ENCODE measurements around the gene RPL10.

RPL10 gene

DNA sequence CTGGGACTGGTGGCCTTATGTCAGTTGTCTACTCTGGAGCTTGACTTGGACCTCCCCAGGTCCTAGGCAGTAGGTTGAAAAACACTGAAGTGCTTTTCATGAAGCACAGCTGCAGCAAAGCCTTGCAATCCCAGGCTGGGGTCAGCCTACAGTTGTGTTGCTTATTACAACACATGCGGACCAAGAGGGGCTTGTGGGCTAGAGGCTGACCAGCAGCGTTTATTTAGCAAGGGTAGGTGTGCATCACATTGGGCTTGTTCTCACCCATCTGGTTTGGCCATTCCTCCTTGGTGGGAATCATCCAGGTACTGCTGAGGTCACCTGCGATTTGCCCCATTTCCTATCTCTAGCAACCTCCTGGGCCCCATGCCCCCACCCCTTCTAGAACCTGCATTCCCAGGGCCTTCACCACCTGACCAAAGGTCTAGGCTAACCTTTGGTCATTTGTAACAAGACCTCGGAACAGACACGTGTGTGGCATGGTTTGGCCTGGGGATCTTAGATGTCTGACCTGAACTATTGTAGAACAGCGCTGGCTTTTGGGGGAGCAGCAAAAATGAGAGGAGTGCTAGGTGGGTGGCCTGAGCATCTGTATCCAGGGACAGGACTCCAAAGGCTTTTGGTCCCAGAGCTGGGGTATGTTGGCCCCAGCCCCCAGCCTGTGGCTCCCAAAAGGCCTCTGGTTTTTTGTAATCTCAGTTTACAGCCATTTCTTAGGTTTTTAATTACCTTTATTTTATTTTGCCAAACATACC is 3.0 kb downstream of the RPL10 start:
- peak; percentile 45 for DNase-seq

DNA sequence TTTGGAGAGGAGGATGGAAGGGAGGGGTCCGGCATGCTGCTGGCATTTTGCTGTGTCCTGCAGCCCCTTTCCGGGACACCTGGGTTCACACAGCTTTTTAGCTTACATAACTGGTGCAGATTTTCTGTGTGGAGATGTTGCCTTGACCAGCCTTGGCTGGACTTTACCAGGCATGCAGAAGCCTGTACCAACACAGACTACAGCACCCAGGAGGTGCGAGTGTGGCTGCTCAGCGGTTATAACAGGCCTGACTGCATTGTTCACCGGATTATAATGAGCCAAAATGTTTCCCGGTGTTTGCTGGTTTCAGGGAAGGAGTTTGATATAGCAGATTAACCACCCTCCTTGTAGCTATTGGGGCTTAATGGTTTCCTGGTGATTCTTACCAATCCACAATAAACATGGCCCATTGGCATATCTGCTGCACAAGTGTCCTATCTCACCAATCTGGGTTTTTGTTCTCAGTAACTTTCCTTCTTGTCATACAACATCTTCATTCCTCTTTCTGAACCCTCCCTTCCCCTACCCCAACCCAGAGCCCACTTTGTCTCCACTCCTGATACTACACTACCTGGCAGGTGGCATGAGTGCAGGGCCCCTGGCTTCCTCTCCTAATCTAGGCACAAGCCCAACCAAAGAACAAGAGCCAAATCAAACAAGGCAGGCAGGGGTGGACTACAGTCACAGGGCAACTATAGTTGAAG is 3.9 kb downstream of the RPL10 start:
- no peak for DNase-seq

DNA sequence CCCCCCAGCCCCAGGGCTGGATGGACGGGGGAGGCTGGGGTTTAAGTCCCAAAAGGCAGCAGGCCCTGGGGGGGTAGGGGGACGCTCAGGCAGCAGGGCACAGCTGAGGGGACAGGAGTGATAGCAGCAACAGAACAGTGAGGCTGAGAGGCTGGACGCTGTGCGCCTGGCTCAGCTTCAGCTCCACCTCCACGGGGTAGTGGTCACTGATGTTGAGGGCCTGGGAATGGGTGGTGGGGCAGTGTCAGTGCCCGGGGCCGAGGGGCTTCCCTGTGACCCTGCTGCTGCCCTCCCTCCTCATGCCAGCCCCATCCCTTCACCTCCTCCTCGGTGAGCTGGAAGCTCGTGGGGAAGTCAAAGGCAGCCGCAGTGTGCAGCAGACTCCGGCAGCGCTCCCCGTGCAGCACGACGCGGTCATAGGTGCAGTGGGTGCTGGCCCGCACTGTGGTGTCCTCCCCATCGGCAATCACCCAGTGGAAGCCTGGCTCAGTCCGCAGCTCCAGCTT is 4.5 kb downstream of the RPL10 start:
- DNase-seq, result no peak

DNA sequence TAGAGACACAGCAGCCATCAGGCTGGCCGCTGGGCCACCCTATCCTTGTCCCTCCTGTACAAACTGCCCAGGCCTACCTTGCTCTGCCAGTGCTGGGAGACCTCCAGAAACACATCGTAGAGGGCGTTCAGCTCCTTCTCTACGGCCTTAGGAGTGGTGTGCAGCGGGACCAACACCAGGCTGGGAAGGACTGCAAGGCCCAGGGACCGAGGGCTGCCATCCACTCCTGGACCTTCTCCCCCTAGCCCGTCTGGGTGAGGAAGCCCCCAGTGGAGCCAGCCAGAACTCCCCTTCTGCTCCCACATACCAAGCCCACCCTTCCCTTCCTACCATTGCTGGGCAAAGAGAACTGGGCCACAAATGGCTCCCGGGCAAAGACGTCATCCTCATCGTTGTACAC is 5.0 kb downstream of the RPL10 start:
- no peak for DNase-seq

DNA sequence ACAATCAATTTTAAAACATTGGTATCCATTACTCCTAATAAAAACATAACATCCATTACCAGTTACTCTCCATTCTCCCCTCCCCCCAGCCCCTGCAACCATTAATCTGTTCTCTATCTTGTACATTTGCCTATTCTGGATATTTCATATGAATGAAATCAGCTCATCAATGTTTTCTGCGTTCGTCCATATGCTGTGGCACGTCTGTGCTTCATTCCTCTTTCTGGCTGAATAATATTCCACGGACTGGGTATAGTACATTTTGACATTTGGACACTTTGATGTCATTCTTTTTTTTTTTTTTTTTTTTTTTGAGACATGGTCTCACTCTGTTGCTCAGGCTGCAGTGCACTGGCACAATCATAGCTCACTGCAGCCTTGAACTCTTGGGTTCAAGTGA is 5.7 kb downstream of the RPL10 start:
- no peak for DNase-seq

DNA sequence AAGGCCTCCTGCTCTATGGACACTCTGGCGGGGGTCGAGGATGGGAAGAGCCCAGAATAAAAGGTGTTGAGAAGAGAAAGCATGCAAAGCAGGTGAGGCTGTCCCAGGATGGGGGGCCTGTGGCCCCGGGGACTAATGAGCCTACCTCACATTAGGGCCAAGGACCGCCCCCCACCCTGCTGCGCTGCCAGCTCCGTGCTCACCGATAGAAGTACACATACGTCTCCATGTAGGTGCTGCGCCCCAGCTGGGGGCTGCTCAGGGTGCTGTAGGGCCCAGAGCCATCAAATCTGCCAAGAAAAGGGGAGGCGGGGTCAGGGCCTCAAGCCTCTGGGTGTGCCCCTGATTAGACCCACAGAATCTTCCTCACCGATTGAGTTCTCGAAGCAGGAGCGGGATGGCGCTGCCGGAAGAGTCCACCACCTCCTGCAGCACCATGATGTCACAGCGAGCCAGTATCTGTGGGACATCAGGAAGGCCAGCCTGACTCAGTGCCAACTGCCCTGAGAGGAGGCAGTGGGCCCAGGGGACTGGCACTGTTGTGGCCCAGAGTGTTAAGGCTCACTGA is 6.5 kb downstream of the RPL10 start:
- no peak for DNase-seq

DNA sequence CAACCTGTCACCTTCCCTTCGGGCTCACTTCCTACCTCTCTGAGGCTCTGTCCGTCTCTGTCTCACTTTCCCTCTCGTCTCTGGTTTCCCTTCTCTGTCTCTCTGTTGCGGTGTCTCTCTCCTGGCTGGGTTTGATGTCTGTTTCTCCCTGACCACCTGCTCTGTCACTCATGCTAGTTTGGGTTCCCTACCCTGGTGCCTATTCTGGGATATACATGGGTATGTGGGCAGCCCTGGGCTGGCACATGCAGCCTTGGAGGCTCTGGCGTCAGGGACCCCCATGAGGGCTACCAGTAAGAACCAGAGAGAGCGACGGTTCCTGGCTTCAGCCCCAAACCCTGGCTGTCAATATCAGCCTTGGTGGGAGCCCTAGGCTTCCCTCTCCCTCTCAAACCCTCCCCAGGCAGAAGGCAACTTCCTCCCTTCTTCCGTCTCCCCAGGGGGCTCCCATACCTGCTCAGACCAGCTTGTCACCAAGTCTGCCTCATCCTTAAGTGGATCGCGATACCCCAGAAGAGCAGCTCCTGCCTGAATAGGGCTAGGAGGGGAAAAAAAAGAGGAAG is 10.6 kb downstream of the RPL10 start:
- no peak for DNase-seq

DNA sequence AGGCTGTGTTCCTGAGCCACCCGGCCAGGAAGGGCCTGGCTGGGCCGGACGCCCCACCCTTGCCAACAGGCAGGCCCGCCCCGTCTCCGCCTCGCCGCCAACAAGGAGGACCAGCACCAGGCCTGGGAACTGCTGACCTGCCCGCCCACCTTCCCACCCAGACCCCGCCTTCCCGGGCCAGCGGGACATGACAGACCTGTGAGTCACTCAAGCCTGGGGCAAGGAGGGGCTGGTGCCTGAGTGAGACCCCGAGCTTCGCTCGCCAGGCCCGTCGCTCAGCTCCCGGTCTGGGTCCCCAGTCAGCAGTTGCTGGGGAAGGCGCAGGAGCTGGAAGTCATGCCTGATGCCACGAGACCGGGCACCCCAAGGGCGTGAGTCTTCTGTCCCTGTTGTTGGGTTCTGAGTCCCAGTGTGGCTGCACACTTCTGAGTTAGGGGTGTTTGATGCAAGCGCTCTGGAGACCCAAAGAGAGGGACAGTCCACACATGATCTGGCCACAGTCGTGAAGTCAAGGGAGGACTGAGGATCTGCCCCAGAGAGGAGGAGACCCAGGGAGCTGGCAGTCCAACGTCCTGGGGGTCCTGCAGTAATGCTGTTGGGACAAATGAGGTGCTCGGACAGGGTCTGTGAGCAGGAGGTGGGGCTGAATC is 11.2 kb downstream of the RPL10 start, which contains the start of gene DNASE1L1:
DNASE1L1 (minus strand) TSS at position 33 of the 650 bp plus-strand sequence. CDS start 3,686 bp downstream, outside the sequence.
- DNase-seq, result peak; percentile 84

DNA sequence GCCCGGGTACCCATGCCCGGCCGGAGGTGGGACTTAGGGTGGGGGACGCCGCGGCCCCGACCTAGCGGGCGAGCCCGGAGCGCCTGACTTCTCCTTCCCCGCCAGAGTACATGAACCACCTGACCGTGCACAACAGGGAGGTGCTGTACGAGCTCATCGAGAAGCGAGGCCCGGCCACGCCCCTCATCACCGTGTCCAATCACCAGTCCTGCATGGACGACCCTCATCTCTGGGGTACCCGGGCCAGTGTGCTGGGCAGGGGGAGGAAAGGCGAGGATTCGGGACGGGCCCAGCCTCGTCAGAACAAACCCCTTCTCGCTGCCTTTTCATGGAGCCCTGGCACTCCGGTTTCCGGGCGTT is 13.8 kb downstream of the RPL10 start:
- DNase-seq, result peak; percentile 20

DNA sequence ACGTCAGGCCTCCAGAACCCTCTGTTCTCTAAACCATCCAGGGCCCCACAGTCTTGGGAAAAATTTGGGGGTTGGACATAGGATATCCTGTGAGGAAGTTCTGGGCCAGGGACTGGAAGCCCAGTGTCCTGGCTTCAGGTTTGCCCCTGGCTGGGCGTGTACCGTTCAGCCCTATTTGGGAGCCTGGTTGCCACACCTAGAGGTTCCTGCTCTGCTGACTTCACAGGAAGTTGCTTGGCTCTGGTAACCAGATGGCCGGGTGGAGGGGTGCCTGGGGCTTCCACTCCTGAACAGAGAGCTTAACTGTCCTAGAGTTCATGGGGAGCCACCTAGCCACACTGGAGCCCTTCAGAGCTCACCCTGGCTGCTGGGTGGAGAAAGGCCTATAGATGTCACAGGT is 14.3 kb downstream of the RPL10 start:
- DNase-seq, result no peak

DNA sequence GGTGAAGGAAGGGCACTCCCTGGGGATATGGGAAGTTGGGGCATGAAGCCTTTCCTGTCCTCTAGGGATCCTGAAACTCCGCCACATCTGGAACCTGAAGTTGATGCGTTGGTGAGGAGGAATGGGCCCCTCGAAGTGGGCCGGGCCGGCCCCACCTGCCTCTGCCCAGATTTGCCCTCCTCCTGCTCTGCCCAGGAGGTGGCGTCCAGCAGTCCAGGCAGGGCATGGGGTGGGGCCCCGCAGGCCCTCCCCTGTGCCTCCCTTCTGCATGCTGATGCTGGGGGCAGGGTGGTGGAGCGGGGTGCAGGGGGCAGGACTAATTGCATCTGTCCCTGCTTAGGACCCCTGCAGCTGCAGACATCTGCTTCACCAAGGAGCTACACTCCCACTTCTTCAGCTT is 15.0 kb downstream of the RPL10 start:
- DNase-seq, result no peak

DNA sequence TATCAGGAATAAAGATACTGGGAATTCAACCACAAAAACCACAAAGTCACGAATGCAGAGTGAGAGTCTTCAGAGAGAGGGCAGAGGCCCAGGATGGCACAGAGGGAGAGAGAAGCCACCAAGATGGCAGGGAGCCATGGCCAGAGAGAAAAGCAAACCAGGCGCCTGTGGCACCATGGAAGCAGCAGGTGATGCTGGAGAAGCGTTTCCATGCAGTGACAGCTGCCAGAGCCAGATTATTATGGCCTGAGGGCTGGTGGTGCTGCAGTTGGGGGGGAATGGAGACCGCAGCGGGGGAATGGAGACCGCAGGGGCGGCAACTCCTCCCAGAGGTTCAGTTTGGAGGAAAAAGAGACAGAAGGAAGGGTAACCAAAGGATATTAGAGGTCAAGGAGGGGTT is 19.0 kb downstream of the RPL10 start:
- no peak for DNase-seq

DNA sequence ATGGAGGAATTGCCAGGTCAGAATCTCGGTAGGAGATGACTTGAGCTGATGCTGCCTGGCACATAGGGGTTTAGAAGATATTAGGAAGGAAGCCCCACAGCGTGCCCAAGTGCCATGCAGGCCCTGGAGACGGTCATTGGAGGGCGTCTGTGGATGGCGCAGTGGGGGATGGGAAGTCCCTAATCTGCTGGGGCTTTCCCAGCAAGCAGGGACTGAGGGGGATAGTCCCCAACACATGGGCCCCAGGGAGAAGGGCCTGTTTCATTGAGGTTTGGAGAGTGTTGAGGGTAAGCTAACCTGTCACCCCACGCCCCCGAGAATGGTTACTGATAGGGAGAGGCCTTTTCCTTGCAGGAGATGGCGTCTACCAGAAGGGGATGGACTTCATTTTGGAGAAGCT is 21.0 kb downstream of the RPL10 start:
- no peak for DNase-seq

DNA sequence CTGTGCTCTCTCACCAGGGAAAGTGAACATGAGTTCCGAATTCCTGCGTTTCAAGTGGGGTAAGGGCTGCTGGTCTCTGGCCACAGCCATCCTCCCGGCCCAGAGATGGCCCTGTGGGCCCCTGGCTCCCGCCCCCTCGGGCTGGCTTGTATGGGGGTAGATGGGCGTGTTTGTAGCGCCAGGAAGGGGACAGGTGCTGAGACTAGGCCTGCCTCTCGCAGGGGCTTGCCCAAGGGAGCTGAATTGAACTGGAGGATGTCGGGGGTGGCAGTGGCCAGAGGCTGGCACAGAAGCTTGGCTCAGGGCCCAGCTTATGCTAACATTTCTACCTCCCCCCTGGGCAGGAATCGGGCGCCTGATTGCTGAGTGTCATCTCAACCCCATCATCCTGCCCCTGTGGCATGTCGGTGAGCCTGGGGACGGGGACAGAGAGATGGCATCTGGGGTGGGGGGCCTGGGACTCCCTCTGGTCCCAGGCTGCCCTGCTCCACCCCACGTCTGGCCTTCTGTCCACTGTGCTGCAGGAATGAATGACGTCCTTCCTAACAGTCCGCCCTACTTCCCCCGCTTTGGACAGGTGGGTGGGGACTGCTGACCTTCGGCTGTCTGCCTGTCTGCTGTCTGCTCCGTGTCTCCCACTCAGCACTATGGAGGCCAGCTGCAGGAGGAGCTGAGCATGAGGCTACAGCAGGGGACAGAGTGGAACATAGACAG is 21.7 kb downstream of the RPL10 start:
- DNase-seq, result no peak

DNA sequence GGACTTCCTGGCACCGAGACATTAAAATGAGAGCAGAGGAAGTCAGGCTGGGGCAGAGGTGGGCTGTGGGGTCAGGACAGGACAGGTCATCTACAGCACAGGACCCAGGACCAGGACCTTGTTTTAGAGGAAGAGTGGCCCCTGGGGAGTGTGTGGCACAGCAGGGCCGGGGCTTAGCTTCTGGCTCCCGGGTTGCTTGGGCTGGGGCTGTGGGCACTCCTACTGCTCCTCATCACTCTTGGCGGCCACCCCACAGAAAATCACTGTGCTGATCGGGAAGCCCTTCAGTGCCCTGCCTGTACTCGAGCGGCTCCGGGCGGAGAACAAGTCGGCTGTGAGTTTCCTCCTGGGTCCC is 22.2 kb downstream of the RPL10 start:
- no peak for DNase-seq

DNA sequence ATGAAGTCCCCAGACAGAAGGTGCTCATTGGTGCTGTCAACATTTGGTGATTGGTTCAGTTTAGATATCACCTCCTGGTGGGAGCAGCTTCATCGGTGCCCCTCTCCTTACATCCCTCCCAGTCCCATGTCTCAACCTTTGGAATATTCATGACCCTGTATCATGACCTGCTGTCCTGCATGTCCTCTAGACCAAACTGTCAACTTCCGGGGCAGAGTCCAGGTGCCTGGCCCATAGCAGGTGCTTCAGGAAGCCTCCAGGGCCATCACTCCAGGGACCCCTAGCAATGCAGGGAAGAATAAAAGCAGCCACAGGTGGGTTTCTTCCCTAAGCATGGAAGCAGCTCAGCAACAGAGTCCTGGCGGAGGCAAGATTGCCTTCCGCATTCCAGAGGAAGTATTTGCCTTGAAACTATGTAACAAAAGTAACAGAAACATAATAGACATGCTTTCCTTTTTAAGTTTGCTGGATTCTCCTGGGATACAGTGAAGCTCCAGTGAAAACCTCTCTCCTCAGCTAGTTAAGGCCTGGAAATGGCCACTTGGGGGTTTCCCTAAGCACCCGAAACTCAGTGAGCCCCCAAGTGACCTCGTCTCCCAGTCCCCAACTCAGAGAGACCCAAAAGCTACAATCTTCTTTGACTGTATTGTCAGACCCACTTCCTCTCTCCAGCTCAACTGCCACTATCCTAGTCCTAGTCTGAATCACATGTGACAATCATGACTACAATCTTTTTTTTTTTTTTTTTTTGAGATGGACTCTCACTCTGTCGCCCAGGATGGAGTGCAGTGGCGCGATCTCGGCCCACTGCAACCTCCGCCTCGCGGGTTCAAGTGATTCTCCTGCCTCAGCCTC is 29.0 kb downstream of the RPL10 start:
- DNase-seq, result no peak

DNA sequence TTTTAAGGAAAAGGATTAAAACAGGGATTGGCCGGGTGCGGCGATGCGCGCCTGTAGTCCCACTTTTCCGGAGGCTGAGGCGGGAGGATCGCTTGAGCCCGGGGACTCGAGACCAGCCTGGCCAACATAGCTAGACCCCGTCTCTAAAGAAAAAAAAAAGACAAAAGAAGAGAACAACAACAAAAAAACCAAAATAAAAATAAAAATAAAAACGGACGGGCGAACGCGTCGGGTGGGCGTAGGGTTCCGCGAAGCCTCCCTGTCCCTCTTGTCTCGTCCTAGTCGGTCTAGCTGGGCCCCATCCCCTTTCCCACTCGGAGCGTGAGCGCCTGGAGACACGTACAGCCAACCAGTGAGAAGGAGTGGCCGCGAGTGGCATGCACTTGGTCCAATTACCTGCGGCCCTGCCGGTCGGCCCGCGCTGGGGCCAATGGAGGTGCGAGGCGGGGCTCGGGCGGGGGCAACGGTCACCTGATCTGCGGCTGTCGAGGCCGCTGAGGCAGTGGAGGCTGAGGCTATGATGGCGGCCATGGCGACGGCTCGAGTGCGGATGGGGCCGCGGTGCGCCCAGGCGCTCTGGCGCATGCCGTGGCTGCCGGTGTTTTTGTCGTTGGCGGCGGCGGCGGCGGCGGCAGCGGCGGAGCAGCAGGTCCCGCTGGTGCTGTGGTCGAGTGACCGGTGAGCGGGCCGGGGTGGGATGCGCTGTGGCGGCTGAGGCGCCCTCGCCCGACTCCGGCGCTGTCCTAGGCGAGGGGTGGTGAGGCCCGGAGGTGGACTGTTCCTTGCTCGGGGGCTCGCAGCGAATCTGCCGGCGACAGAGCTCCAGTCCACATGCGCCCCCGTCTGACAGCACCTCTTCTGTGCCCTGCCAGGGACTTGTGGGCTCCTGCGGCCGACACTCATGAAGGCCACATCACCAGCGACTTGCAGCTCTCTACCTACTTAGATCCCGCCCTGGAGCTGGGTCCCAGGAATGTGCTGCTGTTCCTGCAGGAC is 30.3 kb downstream of the RPL10 start, which contains the start of gene ATP6AP1:
ATP6AP1 (plus strand) TSS at position 502 of the 996 bp plus-strand sequence; CDS start at position 518, 16 bp downstream.
- DNase-seq, result peak; percentile 96

DNA sequence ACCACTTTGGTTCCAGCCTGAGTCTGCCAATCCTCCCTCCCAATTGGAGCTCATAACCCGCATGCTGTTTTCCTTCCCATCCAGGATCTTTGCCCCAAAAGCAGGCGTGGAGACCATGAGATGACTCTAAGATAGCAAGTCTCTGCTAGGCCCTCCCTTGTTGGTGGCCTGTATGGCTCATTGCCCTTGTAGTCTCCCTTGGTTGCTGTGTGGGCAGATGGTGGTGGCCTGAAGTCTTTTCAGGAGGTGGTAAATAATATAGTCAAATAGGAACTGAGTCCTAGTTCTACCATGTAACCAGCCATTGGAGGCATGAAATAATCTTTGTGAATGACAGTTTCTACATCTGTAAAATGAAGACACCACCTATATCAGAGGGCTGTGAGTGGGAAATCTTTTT is 31.5 kb downstream of the RPL10 start:
- DNase-seq, result no peak

DNA sequence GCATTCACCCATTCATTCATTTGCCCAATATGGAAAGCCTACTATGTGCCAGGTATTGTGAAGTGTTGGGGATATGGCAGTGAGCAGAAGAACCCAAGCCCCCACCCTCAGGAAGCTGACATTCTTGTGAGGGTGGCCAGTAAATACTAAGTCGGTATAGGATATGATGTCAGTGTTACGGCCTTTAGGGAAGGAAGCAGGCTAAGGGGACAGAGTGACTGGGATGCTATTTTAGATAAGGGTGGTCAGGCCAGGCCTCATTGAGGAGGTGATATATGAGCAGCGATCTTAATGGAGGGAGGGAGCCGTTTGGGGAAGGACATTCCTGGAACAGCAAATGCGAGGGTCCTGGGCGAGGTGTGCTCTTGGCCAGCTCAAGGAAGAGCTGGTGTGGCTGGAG is 32.3 kb downstream of the RPL10 start:
- DNase-seq, result no peak

DNA sequence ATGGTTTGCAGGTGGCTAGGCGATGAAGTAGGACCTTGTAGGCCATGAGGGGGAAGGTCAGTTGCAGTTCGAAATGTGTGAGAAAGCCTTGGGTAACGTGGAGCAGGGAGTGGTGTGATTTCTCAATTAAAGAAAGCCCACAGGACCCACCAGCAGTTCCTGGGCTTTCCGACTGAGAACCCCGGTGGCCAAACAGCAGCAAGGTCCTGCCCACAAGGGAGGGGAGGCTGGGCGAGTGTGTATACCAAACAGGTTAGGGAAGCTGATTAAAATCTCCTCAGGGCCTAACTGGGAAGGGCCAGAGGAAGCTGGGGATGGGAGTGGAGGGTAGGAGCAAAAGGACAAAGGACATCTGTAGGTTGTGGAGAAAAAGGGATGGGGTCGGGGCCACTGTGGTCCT is 32.7 kb downstream of the RPL10 start:
- DNase-seq, result no peak
